Mucosa of gallbladder (tissue), 1 donor: ENCODE measurements around the gene NPTN. TPM values are rescaled to one million over a fixed set of nuclear protein-coding genes. Genes with fewer than 3 reads are reported as not detected.

Source experiments
- DNase-seq: peaks from one replicate; pipeline ENCODE4 v3.0.0-alpha.2; 2020; ENCODE audit warnings: low spot score
- total RNA-seq: library from RNA; stranded (reverse); gene quantifications from one replicate; pipeline ENCODE4 v1.2.1, GENCODE V29; 2021
- donor health status: DM: no; HTN: no; CAD: no.

NPTN gene
- total RNA-seq, 1 donor from 2014 or later = 159 TPM

GRCh38 chr15:73632670-73633058, 525 bp downstream of the NPTN start:
- DNase-seq = no peak

DNA sequence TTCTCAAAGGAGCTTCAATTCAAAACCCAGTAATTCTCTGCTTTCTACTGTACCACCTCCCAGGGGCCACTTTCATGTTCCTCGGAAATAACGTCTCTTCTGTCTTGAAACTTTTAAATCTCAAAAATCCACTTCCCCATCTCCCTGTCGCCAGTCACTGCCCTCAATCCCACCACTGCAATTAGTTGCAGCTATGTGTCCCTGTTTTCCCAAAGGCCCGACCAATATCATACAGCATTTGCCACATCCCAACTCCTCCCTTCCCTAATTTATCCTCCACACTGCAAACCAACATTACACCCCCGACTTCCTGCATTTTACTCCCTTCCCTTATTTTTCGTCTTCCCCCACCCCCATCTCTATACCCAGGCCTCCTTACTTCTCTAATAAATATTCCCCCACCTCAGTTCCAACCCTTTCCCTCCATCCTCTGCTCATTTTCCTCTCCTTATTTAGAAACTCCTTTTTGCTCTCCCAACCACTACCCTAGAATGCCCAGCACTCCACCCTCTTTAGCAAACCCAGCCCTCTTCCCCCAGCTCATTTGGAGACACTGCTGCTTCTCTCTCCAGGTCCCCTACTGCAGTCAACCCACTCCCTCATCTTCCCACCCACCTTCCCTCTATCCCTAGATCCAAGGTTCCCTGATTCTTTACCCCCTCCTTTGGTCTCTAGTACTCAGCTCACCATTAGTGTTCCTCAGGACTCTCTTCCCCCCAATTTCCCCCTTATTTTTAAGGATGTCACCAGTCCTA, 1.1 kb downstream of the NPTN start:
- DNase-seq = no peak

DNA sequence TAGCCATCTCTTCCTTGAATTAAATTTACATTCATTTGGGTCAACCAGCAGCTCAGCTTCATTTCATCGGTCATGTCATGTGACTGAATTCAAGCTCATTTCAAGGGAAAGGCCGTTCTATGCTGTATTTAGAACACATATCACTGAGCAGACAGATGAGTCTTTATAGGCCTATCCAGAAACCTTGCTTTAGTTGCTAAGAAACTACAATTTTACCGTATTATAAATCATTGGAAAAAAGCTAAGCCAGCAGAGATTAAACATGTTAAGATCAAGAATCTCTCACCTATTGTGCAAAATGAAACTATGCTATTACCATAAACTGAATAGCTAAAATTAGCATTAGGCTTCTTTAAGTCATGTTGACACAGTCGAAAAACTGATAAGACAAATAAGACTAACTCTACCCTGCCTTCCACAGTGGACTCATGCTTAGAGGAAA, 2.2 kb downstream of the NPTN start:
- DNase-seq = no peak

GRCh38 chr15:73629798-73630429, 3.3 kb downstream of the NPTN start:
- DNase-seq = no peak

DNA sequence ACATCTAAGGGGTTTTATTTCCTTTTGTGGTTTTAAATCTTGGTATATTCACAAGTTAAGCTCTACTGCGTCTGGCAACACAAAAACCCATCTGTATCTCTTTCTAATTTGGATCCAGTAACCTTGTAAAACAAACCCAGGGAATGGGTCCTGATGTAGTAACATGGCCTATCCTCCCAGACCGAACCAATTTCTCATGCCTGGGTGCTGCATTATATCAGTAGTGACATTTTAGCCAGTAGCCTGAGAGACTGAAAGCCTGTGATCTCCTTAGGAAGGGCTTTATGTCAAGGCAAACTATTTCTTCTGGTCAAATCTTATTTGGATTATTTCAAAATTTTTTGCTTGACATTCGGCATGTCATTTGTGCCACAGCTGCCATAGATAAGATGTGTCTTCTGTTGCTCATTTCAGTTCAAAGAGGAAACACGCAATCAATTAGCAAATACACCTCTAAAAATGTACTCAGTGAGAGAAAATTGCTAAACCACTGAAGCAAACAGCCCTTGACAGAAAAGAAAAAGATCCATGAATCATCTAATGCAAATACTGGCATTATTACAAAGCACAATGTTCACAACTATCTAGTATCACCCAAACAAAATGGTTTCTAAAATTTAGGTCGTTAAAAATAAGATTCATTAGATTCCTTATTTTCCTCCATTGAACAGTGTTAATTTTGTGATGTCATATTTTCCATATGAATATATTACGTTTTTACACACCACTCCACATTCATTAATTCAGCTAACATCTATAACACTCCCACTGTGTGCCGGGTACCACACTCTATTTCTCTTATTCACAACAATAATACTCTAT, 4.0 kb downstream of the NPTN start:
- no peak for DNase-seq

GRCh38 chr15:73628102-73628501, 5.1 kb downstream of the NPTN start:
- DNase-seq = no peak

DNA sequence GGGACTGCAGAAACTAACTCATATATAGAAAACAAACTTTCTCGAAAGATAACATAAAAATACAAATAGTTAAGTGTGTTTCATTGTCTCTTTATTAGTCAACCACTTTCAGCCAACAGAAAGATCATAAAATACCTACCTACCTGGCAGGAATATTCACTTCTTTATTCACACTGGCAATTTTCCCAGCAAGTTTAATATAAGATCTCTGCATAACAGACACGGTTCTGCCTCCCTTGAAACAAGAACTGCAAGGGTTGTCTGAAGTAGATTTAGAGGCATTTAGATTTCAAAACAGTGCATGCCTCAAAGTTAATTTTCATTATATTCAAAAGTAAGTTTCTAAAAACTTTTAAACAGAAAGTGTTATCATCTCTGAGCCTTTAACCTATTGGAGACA, 7.1 kb downstream of the NPTN start:
- DNase-seq = no peak

DNA sequence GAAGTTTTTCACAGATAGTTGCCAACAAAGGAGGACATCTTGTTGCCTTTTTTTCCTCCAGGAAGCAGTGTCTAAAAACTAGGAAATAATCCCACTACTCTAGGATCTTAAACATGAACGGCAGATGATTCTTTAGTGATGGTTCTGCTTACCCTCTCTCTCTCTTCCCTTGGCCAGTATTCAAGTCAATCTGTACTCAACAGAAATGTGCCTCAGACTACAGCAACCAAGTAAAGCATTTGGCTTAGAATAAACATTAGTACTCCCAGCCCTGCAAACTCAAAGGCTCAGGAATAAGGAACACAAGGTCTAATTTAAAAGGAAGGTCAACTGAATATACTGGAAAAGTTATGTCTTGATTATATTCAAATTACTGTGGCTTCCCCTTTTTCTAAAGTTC, 8.7 kb downstream of the NPTN start:
- DNase-seq = no peak

- no peak for DNase-seq
Observed at GRCh38 chr15:73621286-73621826, 11.8 kb downstream of the NPTN start.

- no peak for DNase-seq
Observed at GRCh38 chr15:73620078-73620477, 13.1 kb downstream of the NPTN start.

GRCh38 chr15:73617913-73618312, 15.3 kb downstream of the NPTN start:
- no peak for DNase-seq

- no peak for DNase-seq
Observed at GRCh38 chr15:73617301-73617831, 15.8 kb downstream of the NPTN start.

GRCh38 chr15:73608941-73609340, 24.2 kb downstream of the NPTN start:
- DNase-seq = no peak

- DNase-seq = no peak
Observed at GRCh38 chr15:73608475-73608874, 24.7 kb downstream of the NPTN start.

DNA sequence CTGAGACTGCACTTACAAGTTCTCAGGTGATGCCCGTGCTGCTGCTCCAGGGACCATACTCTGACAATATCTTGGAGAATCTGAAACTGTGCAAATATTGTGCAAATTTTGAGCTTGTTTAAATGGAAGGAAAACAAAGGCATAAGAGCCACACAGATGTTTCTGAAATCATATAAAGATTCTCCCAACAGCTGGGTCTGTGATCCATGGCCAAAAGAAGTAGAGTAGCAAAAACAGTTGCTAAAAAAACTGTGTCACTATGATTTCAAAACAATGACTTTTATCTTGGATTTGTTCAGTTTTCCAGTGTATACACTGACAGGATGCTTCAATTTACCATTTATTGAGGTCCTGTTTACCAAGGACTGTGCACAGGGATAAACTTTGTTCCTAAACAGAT, 25.3 kb downstream of the NPTN start:
- DNase-seq = no peak

GRCh38 chr15:73607405-73607804, 25.8 kb downstream of the NPTN start:
- no peak for DNase-seq

- no peak for DNase-seq
Observed at GRCh38 chr15:73605759-73606436, 27.3 kb downstream of the NPTN start.

DNA sequence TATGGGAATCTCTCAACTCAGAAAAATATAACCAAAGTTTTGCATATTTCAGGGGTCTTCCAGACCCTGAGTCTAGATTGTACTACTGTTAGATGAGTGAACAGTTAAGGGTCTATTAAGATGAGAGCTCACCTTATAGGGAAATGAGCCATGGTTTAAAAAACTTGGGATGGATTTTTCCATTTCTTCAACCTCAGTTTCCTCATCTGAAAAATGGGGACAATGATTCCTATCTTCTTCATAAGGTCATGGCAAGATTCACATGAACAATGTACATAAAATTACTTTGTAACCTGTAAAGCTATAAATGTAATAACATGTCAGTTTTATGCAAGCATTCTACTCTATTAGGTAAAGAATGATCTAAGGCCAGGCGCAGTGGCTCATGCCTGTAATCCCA, 28.7 kb downstream of the NPTN start:
- DNase-seq = no peak

- no peak for DNase-seq
Observed at GRCh38 chr15:73602992-73603391, 30.2 kb downstream of the NPTN start.

DNA sequence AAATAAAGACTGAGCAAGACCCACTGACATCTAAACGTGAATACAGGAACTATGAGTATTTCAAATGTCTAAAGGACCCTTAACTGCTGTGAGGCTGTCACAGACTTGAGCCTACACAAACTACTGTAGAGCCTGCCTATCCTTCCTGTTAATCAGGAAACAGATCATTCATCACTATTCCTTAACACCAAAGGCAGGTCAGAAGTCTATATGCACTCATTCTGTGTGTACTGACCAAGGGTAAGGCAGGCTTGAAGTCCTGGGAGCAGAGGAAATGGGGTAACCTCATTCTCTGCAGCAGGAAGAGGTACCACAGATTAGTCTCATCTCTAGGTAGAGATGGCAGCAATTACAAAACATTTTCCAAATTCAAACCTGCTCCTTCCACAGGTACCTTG, 30.7 kb downstream of the NPTN start:
- DNase-seq = no peak
